Breast epithelium (tissue), 4 donors: ENCODE data around the gene SLC4A4. TPM values are rescaled to one million over a fixed set of nuclear protein-coding genes. Genes with fewer than 3 reads are reported as not detected.

ENCODE experiments used
- DNase-seq, 2 donors: peaks; one replicate each; pipeline ENCODE4 v3.0.0-alpha.2; 2019; ENCODE audit warnings: low spot score in 2 of 2
- H3K27ac ChIP-seq, 2 donors: fragments of 200-600 bp; sonication (generic) in 1 of 2; one replicate each; pipeline ENCODE4 v1.5.1; 2016 to 2019; ENCODE audit warnings: mild to moderate bottlenecking in 1 of 2
- H3K27me3 ChIP-seq, 2 donors: fragments of 200-600 bp; sonication (generic) in 1 of 2; one replicate each; pipeline versions ENCODE4 v1.5.1 to v1.6.0; 2017 to 2019; ENCODE audit warnings: control low read depth in 1 of 2, mild to moderate bottlenecking in 1 of 2
- H3K36me3 ChIP-seq: fragments of 200-600 bp; one replicate; pipeline ENCODE4 v1.5.1; 2019
- H3K4me1 ChIP-seq, 2 donors: fragments of 200-600 bp; sonication (generic); one replicate each; pipeline ENCODE4 v1.5.1; 2016 to 2019; ENCODE audit warnings: control low read depth in 1 of 2
- H3K4me3 ChIP-seq, 3 donors: fragments of 200-600 bp; sonication (generic); 1 replicate in 2 of 3; 2 replicates in 1 of 3; pipeline ENCODE4 v1.5.1; 2016 to 2019; ENCODE audit warnings: mild to moderate bottlenecking in 3 of 3, moderate library complexity in 2 of 3
- H3K9me3 ChIP-seq, 2 donors: fragments of 200-600 bp; sonication (generic) in 1 of 2; one replicate each; pipeline ENCODE4 v1.5.1; 2016 to 2019; ENCODE audit warnings: control low read depth in 1 of 2
- POLR2A ChIP-seq: fragments of 450-650 bp; IDR thresholded peaks from one replicate; pipeline ENCODE4 v1.6.1; 2016; ENCODE audit warnings: antibody characterized with exemption, mild to moderate bottlenecking, moderate library complexity
- POLR2AphosphoS5 ChIP-seq, 3 donors: sonication (generic); formaldehyde crosslinking; IDR thresholded peaks; one replicate each; pipeline ENCODE4 v1.6.1; 2017; ENCODE audit warnings: antibody characterized with exemption in 3 of 3
- intact Hi-C: fragments of 100-400 bp; cut with DNase I; formaldehyde crosslinking; loops from one replicate; pipeline ENCODE4 v1.15.1; 2023; ENCODE audit warnings: low total_unique reads
- total RNA-seq, 3 donors: library from RNA; depleted of rRNA; stranded (reverse); fragments of >200 nt; gene quantifications; one replicate each; pipeline ENCODE4 v1.1.0, GENCODE V29; 2016
- TF ChIP-seq, protein P1 (sequence below), 3 donors: fragments of 450-650 bp; IDR thresholded peaks; one replicate each; pipeline ENCODE4 v1.5.1; 2016 to 2017; ENCODE audit warnings: antibody characterized with exemption in 3 of 3, mild to moderate bottlenecking in 3 of 3, moderate library complexity in 3 of 3

SLC4A4 gene
- 1 to 10 TPM; 1.3 to 6.7 (median 1.4) TPM for total RNA-seq

DNA sequence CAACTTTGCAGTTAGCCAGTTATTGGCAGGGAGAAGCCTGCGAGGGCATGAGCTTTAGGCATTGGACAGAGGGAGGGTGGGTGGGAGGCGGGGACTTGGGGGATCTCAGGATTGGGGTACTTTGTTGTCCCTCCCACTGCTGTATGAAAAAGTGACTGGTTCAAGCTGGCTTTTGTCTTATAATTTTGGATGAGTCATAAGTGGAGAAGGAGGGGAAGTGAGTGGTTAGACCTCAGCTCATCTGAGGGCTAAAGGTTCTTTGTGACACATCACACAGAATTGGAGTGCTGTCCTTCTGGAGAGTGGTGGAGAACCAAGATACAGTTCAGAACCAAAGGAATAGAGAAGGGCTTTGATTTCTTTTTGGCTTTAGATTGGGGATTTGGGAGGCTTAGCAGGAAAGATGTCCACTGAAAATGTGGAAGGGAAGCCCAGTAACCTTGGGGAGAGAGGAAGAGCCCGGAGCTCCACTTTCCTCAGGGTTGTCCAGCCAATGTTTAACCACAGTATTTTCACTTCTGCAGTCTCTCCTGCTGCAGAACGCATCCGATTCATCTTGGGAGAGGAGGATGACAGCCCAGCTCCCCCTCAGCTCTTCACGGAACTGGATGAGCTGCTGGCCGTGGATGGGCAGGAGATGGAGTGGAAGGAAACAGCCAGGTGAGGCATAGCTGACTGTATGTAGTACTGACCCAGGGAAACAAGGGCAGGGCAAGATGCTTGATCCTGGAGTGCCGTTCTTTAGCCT lies at the start of gene SLC4A4:
SLC4A4 (plus strand) TSS at position 175 of the 748 bp plus-strand sequence.
- DNase-seq, result no peak
- intact Hi-C loops, result no loop called here
- Histone ChIP-seq H3K36me3 (no peaks in the 10 kb centered on the region), H3K4me1 (no peaks in the 10 kb centered on the region), H3K27ac (no peak within 1 kb of the TSS), H3K9me3 (no peaks in the 10 kb centered on the region), H3K27me3 (no peaks in the 10 kb centered on the region), H3K4me3 (no peak within 1 kb of the TSS)
- TF ChIP-seq, protein P1, sequence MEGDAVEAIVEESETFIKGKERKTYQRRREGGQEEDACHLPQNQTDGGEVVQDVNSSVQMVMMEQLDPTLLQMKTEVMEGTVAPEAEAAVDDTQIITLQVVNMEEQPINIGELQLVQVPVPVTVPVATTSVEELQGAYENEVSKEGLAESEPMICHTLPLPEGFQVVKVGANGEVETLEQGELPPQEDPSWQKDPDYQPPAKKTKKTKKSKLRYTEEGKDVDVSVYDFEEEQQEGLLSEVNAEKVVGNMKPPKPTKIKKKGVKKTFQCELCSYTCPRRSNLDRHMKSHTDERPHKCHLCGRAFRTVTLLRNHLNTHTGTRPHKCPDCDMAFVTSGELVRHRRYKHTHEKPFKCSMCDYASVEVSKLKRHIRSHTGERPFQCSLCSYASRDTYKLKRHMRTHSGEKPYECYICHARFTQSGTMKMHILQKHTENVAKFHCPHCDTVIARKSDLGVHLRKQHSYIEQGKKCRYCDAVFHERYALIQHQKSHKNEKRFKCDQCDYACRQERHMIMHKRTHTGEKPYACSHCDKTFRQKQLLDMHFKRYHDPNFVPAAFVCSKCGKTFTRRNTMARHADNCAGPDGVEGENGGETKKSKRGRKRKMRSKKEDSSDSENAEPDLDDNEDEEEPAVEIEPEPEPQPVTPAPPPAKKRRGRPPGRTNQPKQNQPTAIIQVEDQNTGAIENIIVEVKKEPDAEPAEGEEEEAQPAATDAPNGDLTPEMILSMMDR (IDR thresholded peaks at IDR 0.05), result no peak
- TF ChIP-seq POLR2A, result no peak
- TF ChIP-seq POLR2AphosphoS5 (IDR thresholded peaks at IDR 0.05), result no peak

DNA sequence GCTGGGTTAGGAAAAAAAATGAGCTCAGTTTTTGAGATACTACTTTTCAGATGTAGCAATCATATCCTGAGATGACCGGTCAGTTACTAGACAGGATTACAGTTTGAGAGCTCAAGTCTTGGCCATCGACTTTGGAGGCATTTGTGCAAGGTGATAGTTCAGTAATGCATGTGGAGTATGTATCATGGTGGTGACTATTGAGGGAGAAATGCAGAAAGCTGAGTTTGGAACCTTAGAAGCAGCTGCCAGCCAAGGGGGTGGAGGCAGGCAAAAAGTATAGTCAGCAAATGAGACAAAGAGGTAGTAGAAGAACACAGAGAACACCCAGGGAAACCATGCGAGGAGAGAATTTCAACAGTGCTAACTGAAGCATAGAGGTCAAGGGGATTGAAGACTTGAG lies 48.7 kb upstream of the SLC4A4 start:
- no peak for TF ChIP-seq POLR2AphosphoS5 (IDR thresholded peaks at IDR 0.05)
- TF ChIP-seq, protein P1 (IDR thresholded peaks at IDR 0.05), result no peak
- Histone ChIP-seq H3K4me1 (no peaks in the 10 kb centered on the region), H3K4me3 (no peak overlapping the region), H3K27ac (no peak overlapping the region), H3K27me3 (no peaks in the 10 kb centered on the region), H3K36me3 (no peaks in the 10 kb centered on the region), H3K9me3 (no peaks in the 10 kb centered on the region)
- intact Hi-C loops, result no loop called here
- DNase-seq, result no peak

DNA sequence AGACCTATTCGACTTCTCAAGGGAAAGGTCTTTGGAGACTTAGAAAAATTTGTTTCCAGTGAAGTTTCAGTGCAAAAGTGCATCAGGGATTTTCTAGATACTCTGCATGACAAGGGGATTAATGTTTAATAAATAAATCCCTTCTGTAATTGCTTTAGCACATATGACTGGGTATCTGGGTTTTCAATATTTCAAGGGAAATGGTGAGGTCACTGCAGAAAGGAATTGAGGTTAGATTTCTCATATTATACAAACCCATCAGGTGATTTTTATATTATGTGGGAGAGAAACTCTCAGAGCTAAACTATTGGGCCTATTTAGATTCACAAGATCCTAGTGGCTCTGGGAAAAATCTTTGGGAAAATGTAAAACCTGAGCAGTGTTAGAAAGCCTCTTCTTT lies 48.3 kb upstream of the SLC4A4 start:
- no peaks in the 10 kb centered on the region for H3K36me3 ChIP-seq
- no peak for DNase-seq
- no peak overlapping the region for H3K4me3 ChIP-seq
- TF ChIP-seq POLR2A (no peak), POLR2AphosphoS5 (IDR thresholded peaks at IDR 0.05) (no peak)
- TF ChIP-seq, protein P1 (IDR thresholded peaks at IDR 0.05), result no peak
- intact Hi-C loops, result no loop called here
- no peaks in the 10 kb centered on the region for H3K4me1 ChIP-seq
- H3K9me3 ChIP-seq, result no peaks in the 10 kb centered on the region
- H3K27ac ChIP-seq, result no peak overlapping the region
- no peaks in the 10 kb centered on the region for H3K27me3 ChIP-seq

DNA sequence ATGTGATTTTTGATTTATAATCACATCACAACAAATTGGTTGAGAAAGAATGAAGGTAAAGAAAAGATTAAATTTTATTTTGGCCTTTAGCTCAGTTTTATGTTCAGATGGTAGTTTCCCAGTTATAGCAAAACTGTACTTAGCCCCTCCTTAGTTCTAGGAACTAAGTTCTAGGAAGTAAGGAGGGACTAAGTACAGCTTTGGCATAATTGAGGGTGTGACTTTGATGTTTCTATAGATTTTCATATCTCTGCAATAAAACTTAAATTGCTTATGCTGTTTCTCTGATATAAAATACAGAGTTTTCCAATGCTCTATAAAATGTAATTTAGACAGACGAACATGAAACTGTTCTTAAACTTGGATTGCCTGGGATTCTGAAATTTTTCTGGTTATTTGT lies 46.6 kb upstream of the SLC4A4 start:
- Histone ChIP-seq H3K27ac (no peak overlapping the region), H3K4me1 (no peaks in the 10 kb centered on the region), H3K36me3 (no peaks in the 10 kb centered on the region), H3K27me3 (no peaks in the 10 kb centered on the region), H3K4me3 (no peak overlapping the region), H3K9me3 (no peaks in the 10 kb centered on the region)
- no peak for DNase-seq
- intact Hi-C loops, result no loop called here
- TF ChIP-seq, protein P1 (IDR thresholded peaks at IDR 0.05), result no peak
- TF ChIP-seq POLR2AphosphoS5 (IDR thresholded peaks at IDR 0.05) (no peak), POLR2A (no peak)

DNA sequence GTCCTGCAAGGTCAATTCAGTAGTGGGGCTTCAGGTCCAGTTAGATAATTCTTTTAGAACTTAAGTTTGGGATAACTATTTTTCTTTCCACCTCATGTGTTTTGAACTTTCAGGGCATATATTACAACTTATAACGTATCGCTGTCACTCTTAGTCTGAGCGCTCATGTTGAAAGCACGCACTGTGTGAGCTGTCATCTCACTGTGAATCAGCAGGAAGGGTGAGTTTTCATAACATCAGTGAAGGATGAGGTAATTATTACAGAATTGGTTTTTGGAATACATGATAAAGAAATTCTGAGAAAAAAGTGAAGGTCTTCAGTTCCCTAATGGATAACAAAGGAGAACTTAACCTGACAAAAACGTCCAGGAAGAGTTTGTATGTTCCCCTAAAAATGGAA lies 45.1 kb upstream of the SLC4A4 start:
- intact Hi-C loops, result no loop called here
- Histone ChIP-seq H3K4me3 (no peak overlapping the region), H3K9me3 (no peaks in the 10 kb centered on the region), H3K27ac (no peak overlapping the region), H3K36me3 (no peaks in the 10 kb centered on the region), H3K4me1 (no peaks in the 10 kb centered on the region), H3K27me3 (no peaks in the 10 kb centered on the region)
- no peak for DNase-seq
- TF ChIP-seq, protein P1 (IDR thresholded peaks at IDR 0.05), result no peak
- no peak for TF ChIP-seq POLR2A
- TF ChIP-seq POLR2AphosphoS5 (IDR thresholded peaks at IDR 0.05), result no peak
